ENCODE results near the gene ECI1. TPM values are rescaled to one million over a fixed set of nuclear protein-coding genes. Genes with fewer than 3 reads are reported as not detected.

Gene ECI1
- total RNA-seq, 1 experiment from 2014 or later: 157 TPM

DNA sequence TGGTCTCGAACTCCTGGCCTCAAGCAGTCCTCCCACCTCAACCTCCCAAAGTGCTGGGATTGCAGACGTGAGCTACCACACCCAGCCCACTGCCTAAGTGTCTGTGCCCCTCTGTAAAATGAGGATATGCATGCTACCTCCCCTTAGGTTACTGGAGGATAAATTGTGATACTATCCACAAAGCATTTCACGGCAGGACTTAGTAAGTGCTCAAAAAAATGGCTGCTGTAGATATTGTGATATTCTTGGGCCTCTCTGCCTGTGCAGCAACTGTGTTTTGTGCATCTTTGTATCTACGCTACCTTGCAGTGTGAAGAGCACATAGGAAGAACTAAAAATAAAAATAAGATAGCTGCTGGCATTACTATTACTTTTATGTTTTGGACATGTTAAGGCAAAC lies 53.1 kb downstream of the ECI1 start:
- H3K27me3 Mint-ChIP-seq (ENCODE audit: insufficient read depth, unreplicated experiment): no peaks in the 10 kb centered on the region
- H3K36me3 Mint-ChIP-seq (ENCODE audit: insufficient read depth, unreplicated experiment): peaks cover 7% of the 10 kb centered on the region
- TF ChIP-seq CTCF (IDR thresholded peaks at IDR 0.05; ENCODE audit: insufficient read depth in 1 of 2, low read depth in 1 of 2, low read length in 1 of 2, severe bottlenecking in 1 of 2, unreplicated experiment in 1 of 2): no peak
- no peaks in the 10 kb centered on the region for H3K4me1 Mint-ChIP-seq (ENCODE audit: low read depth, unreplicated experiment)
- H3K9me3 Mint-ChIP-seq (ENCODE audit: unreplicated experiment): no peaks in the 10 kb centered on the region
- Histone ChIP-seq H3K4me3 (ENCODE audit: low read depth, low read length) (no peak overlapping the region), H3K9me3 (no peaks in the 10 kb centered on the region), H3K27me3 (replicated peaks; ENCODE audit: control insufficient read depth, insufficient read depth, low read length) (no peaks in the 10 kb centered on the region), H3K36me3 (ENCODE audit: control insufficient read depth, insufficient read depth, low read length) (no peaks in the 10 kb centered on the region), H3K4me1 (peaks cover 9% of the 10 kb centered on the region)
- DNase-seq: no peak
- H3K27ac Mint-ChIP-seq (ENCODE audit: unreplicated experiment): no peak overlapping the region
- no TSS peak for BruUV-seq (replicated peaks)
- ChIA-PET POLR2A (no interaction called here), CTCF (no interaction called here)
- intact Hi-C loops (cut with micrococcal nuclease; ENCODE audit: unreplicated experiment): no loop called here
- H3K4me3 Mint-ChIP-seq (ENCODE audit: unreplicated experiment): peak overlapping the region; percentile 69

DNA sequence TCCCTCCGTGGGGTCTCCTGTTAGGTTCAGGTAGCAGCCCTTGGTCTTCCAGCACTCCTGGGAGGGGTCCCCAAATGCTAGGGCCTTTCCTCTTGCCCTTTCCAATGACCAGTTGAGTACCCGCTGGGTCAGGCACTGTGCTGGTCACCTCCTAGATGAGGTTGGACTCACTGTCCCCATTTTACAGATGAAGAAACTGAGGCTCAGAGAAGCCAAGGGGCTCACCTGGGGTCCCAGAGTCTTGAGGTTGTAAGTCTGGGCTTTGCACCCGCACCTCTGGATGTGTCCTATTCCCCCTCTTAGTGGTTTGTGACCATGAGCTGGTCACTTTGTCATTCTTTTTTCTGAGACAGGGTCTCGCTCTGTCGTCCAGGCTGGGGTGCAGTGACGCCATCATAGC lies 53.6 kb downstream of the ECI1 start:
- ChIA-PET CTCF (interaction anchor here (3.8 kb wide), 1 partner anchor 54 kb away, joined by 29 read pairs; the partner anchor contains the start of gene ECI1), POLR2A (no interaction called here)
- peak overlapping the region; percentile 69 for H3K4me3 Mint-ChIP-seq (ENCODE audit: unreplicated experiment)
- Histone ChIP-seq H3K36me3 (ENCODE audit: control insufficient read depth, insufficient read depth, low read length) (no peaks in the 10 kb centered on the region), H3K27me3 (replicated peaks; ENCODE audit: control insufficient read depth, insufficient read depth, low read length) (no peaks in the 10 kb centered on the region), H3K4me3 (ENCODE audit: low read depth, low read length) (no peak overlapping the region), H3K4me1 (peaks cover 9% of the 10 kb centered on the region), H3K9me3 (no peaks in the 10 kb centered on the region)
- TF ChIP-seq CTCF (IDR thresholded peaks at IDR 0.05; ENCODE audit: insufficient read depth in 1 of 2, low read depth in 1 of 2, low read length in 1 of 2, severe bottlenecking in 1 of 2, unreplicated experiment in 1 of 2): no peak
- H3K27me3 Mint-ChIP-seq (ENCODE audit: insufficient read depth, unreplicated experiment): no peaks in the 10 kb centered on the region
- H3K36me3 Mint-ChIP-seq (ENCODE audit: insufficient read depth, unreplicated experiment): peaks cover 7% of the 10 kb centered on the region
- no TSS peak for BruUV-seq (replicated peaks)
- no peaks in the 10 kb centered on the region for H3K4me1 Mint-ChIP-seq (ENCODE audit: low read depth, unreplicated experiment)
- intact Hi-C loops (cut with micrococcal nuclease; ENCODE audit: unreplicated experiment): no loop called here
- DNase-seq: no peak
- H3K9me3 Mint-ChIP-seq (ENCODE audit: unreplicated experiment): no peaks in the 10 kb centered on the region
- no peak overlapping the region for H3K27ac Mint-ChIP-seq (ENCODE audit: unreplicated experiment)

- DNase-seq: no peak
- Mint-ChIP-seq H3K9me3 (ENCODE audit: unreplicated experiment) (no peaks in the 10 kb centered on the region), H3K4me1 (ENCODE audit: low read depth, unreplicated experiment) (no peaks in the 10 kb centered on the region), H3K36me3 (ENCODE audit: insufficient read depth, unreplicated experiment) (peaks cover 3% of the 10 kb centered on the region), H3K27me3 (ENCODE audit: insufficient read depth, unreplicated experiment) (no peaks in the 10 kb centered on the region), H3K4me3 (ENCODE audit: unreplicated experiment) (peak overlapping the region; percentile 69), H3K27ac (ENCODE audit: unreplicated experiment) (no peak overlapping the region)
- intact Hi-C loops (cut with micrococcal nuclease; ENCODE audit: unreplicated experiment): no loop called here
- ChIA-PET POLR2A (no interaction called here), CTCF (interaction anchor here (3.8 kb wide), 1 partner anchor 55 kb away, joined by 29 read pairs; the partner anchor contains the start of gene ECI1)
- H3K4me3 ChIP-seq (ENCODE audit: low read depth, low read length): peak overlapping the region; percentile 29
- H3K9me3 ChIP-seq: no peaks in the 10 kb centered on the region
- H3K4me1 ChIP-seq: peaks cover 9% of the 10 kb centered on the region
- H3K27me3 ChIP-seq (replicated peaks; ENCODE audit: control insufficient read depth, insufficient read depth, low read length): no peaks in the 10 kb centered on the region
- no TSS peak for BruUV-seq (replicated peaks)
- no peak for TF ChIP-seq CTCF (IDR thresholded peaks at IDR 0.05; ENCODE audit: insufficient read depth in 1 of 2, low read depth in 1 of 2, low read length in 1 of 2, severe bottlenecking in 1 of 2, unreplicated experiment in 1 of 2)
- H3K36me3 ChIP-seq (ENCODE audit: control insufficient read depth, insufficient read depth, low read length): no peaks in the 10 kb centered on the region
Measured at GRCh38 chr16:2196981-2197511, 54.3 kb downstream of the ECI1 start.
